Right atrium auricular region (tissue), 2 donors: ENCODE measurements around the gene BEND7. TPM values are rescaled to one million over a fixed set of nuclear protein-coding genes. Genes with fewer than 3 reads are reported as not detected.

Experiments used
- DNase-seq: peaks from one replicate; pipeline ENCODE4 v3.0.0-alpha.2; 2019; ENCODE audit warnings: low spot score
- H3K27ac ChIP-seq, 2 donors: fragments of 200-600 bp; sonication (generic); 1 replicate in 1 of 2; 2 replicates in 1 of 2; pipeline ENCODE4 v1.5.1; 2016 to 2019
- H3K27me3 ChIP-seq, 2 donors: fragments of 200-600 bp; sonication (generic); one replicate each; pipeline versions ENCODE4 v1.5.1 to v1.6.0; 2017 to 2019
- H3K36me3 ChIP-seq: fragments of 200-600 bp; sonication (generic); one replicate; pipeline ENCODE4 v1.5.1; 2016
- H3K4me1 ChIP-seq, 2 donors: fragments of 200-600 bp; sonication (generic); one replicate each; pipeline versions ENCODE4 v1.5.1 to v1.6.0; 2017 to 2019
- H3K4me3 ChIP-seq, 2 donors: fragments of 200-600 bp; sonication (generic); 1 replicate in 1 of 2; 2 replicates in 1 of 2; pipeline ENCODE4 v1.5.1; 2017 to 2019; ENCODE audit warnings: mild to moderate bottlenecking in 1 of 2, moderate library complexity in 1 of 2
- H3K9me3 ChIP-seq, 2 donors: fragments of 200-600 bp; sonication (generic); one replicate each; pipeline ENCODE4 v1.5.1; 2019
- total RNA-seq, 2 donors: library from RNA; depleted of rRNA; stranded (reverse); fragments of >200 nt; gene quantifications; one replicate each; pipeline ENCODE4 v1.1.0, GENCODE V29; 2016
- TF ChIP-seq, protein P1 (sequence below), 2 donors: fragments of 200-600 bp; sonication (generic); IDR thresholded peaks; one replicate each; pipeline ENCODE4 v1.5.1; 2019; ENCODE audit warnings: antibody characterized with exemption in 2 of 2

The BEND7 gene
- total RNA-seq, 2 donors from 2014 or later, result 11.5 to 11.6 TPM

DNA sequence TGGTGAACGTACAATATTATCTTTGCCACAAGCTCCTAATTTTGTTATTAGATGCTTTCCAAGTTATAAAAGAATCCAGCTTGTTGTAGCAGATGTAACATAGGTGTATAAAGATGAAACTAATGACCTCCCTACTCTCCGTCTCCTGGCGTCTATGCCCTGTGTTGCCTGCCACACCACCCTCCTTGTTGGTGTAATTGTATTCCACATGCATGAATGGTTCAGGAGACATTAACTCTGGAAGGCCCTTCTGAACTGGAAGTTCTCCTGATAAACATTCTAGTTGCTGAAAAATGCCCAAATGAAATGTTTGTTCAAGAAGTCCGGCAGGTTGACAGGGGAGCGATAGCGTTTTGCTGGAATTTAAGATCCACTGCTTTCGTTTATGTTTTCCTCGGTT, 126.8 kb downstream of the BEND7 start:
- H3K9me3 ChIP-seq, result peaks cover 0 to 6% of the 10 kb centered on the region in 2 donors
- DNase-seq, result no peak
- H3K4me1 ChIP-seq, result no peaks in the 10 kb centered on the region
- H3K27ac ChIP-seq, result no peak overlapping the region
- H3K27me3 ChIP-seq, result no peaks in the 10 kb centered on the region
- TF ChIP-seq, protein P1, sequence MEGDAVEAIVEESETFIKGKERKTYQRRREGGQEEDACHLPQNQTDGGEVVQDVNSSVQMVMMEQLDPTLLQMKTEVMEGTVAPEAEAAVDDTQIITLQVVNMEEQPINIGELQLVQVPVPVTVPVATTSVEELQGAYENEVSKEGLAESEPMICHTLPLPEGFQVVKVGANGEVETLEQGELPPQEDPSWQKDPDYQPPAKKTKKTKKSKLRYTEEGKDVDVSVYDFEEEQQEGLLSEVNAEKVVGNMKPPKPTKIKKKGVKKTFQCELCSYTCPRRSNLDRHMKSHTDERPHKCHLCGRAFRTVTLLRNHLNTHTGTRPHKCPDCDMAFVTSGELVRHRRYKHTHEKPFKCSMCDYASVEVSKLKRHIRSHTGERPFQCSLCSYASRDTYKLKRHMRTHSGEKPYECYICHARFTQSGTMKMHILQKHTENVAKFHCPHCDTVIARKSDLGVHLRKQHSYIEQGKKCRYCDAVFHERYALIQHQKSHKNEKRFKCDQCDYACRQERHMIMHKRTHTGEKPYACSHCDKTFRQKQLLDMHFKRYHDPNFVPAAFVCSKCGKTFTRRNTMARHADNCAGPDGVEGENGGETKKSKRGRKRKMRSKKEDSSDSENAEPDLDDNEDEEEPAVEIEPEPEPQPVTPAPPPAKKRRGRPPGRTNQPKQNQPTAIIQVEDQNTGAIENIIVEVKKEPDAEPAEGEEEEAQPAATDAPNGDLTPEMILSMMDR (IDR thresholded peaks at IDR 0.05), result no peak
- no peak overlapping the region for H3K4me3 ChIP-seq
- no peaks in the 10 kb centered on the region for H3K36me3 ChIP-seq

DNA sequence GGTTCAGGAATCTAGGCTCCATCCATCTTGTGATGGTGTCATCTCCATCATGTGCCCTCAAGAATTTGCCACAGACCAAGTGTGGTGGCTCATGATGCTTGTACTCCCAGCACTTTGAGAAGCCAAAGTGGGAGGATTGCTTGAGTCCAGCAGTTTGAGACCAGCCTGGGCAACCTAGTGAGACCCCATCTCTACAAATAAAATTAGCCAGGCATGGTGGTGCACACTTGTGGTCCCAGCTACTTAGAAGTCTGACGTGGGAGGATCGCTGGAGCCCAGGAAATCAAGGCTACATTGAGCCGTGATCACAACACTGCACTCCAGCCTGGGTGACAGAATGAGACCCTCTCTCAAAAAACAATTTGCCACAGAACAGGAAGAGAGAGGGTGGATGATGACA, 127.7 kb downstream of the BEND7 start:
- no peaks in the 10 kb centered on the region for H3K4me1 ChIP-seq

DNA sequence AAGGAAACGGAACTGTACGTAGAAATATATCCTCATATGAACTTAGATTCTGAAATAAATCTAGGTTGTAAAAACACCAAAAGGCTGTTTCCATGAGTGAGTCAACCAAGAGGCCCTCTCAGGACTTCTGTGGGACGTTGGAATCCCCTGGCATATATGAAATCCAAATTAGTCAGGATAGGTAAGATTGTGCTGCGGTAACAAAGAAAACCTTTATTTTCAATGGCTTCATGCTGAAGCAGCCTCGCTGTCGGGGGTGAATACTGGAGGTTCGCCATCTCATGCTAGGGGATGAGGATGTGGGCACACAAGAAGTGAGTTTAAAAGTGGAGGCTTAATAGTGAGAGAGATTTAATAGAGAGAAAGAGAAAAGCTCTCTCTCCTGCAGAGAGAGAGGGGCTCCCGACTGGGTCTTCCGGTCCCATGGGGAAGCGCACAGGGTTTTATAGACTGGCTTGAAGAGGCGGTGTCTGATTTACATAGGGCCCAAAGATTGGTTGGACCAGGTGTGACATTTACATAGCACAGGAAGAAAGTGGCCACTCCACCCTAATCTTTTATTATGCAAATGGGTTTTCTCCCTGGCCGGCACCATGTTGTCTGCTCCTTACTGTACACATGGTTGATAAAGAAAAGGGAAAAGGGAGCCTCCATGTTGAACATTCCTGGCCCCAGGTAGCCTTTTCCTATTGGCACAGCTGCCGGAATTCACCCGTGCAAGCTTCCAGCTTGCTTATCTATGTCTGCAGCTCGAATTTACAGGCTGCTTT, 128.4 kb downstream of the BEND7 start:
- H3K27me3 ChIP-seq, result no peaks in the 10 kb centered on the region
- H3K4me1 ChIP-seq, result no peaks in the 10 kb centered on the region
- no peak for DNase-seq
- no peak overlapping the region for H3K4me3 ChIP-seq
- no peak overlapping the region for H3K27ac ChIP-seq
- TF ChIP-seq, protein P1 (IDR thresholded peaks at IDR 0.05), result no peak
- H3K36me3 ChIP-seq, result no peaks in the 10 kb centered on the region
- peaks cover 0 to 6% of the 10 kb centered on the region in 2 donors for H3K9me3 ChIP-seq

More for the DNA sequence above, 127.7 kb downstream of the BEND7 start:
- H3K36me3 ChIP-seq, result no peaks in the 10 kb centered on the region
- H3K27ac ChIP-seq, result no peak overlapping the region
- H3K27me3 ChIP-seq, result no peaks in the 10 kb centered on the region
- H3K9me3 ChIP-seq, result peaks cover 0 to 6% of the 10 kb centered on the region in 2 donors
- no peak for DNase-seq
- no peak overlapping the region for H3K4me3 ChIP-seq
- TF ChIP-seq, protein P1 (IDR thresholded peaks at IDR 0.05), result no peak

DNA sequence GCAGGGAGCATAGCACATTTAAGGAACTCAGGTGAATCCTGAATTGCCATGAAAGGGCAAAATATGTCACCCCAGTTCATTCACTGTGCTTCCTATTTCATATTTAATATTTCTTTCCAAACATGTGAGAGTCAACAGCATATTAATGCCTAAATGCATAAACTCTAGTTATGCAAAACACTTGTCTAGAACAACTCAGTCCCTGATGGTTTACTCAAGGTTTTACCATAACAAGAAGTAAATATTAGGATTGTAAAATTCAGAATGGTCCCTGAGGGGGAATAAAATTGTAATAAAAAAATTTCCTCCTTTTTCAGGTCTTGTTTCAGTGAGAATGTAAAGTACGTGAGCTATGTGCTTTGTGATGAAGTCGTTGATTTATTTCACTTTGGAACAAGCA, 129.1 kb downstream of the BEND7 start:
- Histone ChIP-seq H3K27me3 (no peaks in the 10 kb centered on the region), H3K9me3 (peaks cover 0 to 6% of the 10 kb centered on the region in 2 donors), H3K36me3 (no peaks in the 10 kb centered on the region), H3K4me3 (no peak overlapping the region), H3K27ac (no peak overlapping the region), H3K4me1 (no peaks in the 10 kb centered on the region)
- TF ChIP-seq, protein P1 (IDR thresholded peaks at IDR 0.05), result no peak
- DNase-seq, result no peak

DNA sequence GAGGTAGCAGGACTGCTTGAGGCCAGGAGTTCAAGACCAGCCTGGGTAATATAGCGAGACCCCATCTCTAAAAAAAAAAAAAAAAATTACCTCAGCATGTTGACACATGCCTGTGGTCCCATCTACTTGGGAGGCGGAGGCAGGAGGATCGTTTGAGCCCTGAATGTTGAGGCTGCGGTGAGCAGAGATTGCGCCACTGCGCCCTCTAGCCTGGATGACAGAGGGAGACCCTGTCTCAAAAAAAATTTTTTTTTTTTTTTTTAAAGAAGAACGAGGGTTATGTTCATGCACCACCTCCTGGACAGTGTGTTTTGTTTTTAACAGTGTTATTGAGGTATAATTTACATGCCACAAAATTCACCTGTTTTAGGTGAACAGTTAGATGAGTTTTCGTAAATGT, 129.6 kb downstream of the BEND7 start:
- no peak for DNase-seq
- H3K27me3 ChIP-seq, result no peaks in the 10 kb centered on the region
- no peak overlapping the region for H3K4me3 ChIP-seq
- no peaks in the 10 kb centered on the region for H3K36me3 ChIP-seq
- H3K4me1 ChIP-seq, result no peaks in the 10 kb centered on the region
- TF ChIP-seq, protein P1 (IDR thresholded peaks at IDR 0.05), result no peak
- H3K27ac ChIP-seq, result no peak overlapping the region
- H3K9me3 ChIP-seq, result peaks cover 0 to 6% of the 10 kb centered on the region in 2 donors

DNA sequence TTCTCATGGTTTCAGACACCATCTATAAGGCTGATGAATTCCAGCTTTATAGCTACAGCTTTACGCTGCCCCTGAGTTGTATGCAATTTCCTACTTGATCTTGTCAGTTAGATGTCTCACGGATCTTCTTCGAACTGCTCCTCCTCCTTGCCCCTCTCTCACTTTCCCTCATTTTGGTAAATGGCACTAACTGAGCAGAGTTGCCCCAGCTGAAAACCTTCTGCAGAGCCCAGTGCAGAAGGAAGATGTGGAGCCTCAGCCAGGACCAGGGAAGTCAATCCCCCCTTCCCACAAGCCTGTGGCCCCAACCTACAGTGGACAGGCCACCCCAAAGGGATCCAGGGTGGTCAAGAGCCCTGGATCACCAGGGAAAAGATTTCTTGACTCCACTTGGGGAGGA, 131.8 kb downstream of the BEND7 start:
- Histone ChIP-seq H3K9me3 (peaks cover 0 to 6% of the 10 kb centered on the region in 2 donors), H3K36me3 (no peaks in the 10 kb centered on the region), H3K27ac (no peak overlapping the region), H3K27me3 (no peaks in the 10 kb centered on the region), H3K4me3 (no peak overlapping the region), H3K4me1 (no peaks in the 10 kb centered on the region)
- TF ChIP-seq, protein P1 (IDR thresholded peaks at IDR 0.05), result no peak
- no peak for DNase-seq
